Measurements from ENCODE around the gene AUNIP. TPM values are rescaled to one million over a fixed set of nuclear protein-coding genes. Genes with fewer than 3 reads are reported as not detected.
A peak's percentile ranks its signal among the peaks of the same experiment; 100 is the strongest.

The AUNIP gene
- total RNA-seq, 2 experiments from 2014 or later: 8.4 to 9.1 TPM

- DNase-seq: no peak
- Mint-ChIP-seq H3K4me1 (ENCODE audit: low read depth) (peaks cover 67% of the 10 kb centered on the region), H3K4me3 (peak overlapping the region; percentile 81), H3K27me3 (ENCODE audit: low read depth) (no peaks in the 10 kb centered on the region), H3K36me3 (ENCODE audit: low read depth) (peaks cover 11% of the 10 kb centered on the region), H3K27ac (peak overlapping the region; percentile 57), H3K9me3 (peaks cover 3% of the 10 kb centered on the region)
- intact Hi-C loops (cut with micrococcal nuclease): no loop called here
- CTCF ChIA-PET: interaction anchor here (0.8 to 5.2 kb wide), 7 partner anchors 8 to 191 kb away, joined by 3 to 39 read pairs (median 4); no protein-coding TSS in a partner anchor
These were observed 58.4 kb downstream of the AUNIP start for GRCh38 chr1:25800703-25801377.

- CTCF ChIA-PET: interaction anchor here (0.8 to 5.2 kb wide), 6 partner anchors 10 to 227 kb away, joined by 3 to 39 read pairs (median 4); no protein-coding TSS in a partner anchor
- Mint-ChIP-seq H3K9me3 (peaks cover 3% of the 10 kb centered on the region), H3K36me3 (ENCODE audit: low read depth) (peaks cover 6% of the 10 kb centered on the region), H3K4me3 (peak within 1 kb of the TSS; percentile 81), H3K27me3 (ENCODE audit: low read depth) (no peaks in the 10 kb centered on the region), H3K27ac (peak within 1 kb of the TSS; percentile 57), H3K4me1 (ENCODE audit: low read depth) (peaks cover 71% of the 10 kb centered on the region)
- intact Hi-C loops (cut with micrococcal nuclease): loop anchor here (5.0 kb wide), 3 partner anchors 88 to 253 kb away; no protein-coding TSS in a partner anchor
- DNase-seq: peak; percentile 46
These were observed 59.1 kb downstream of the AUNIP start, which contains the start of gene SELENON for GRCh38 chr1:25799935-25800702. TSS of gene SELENON (plus strand) at chr1:25800193. CDS start at chr1:25800231, 38 bp downstream.

GRCh38 chr1:25799352-25799934 is 59.8 kb downstream of the AUNIP start:
- intact Hi-C loops (cut with micrococcal nuclease): loop anchor here (5.0 kb wide), 3 partner anchors 87 to 252 kb away; no protein-coding TSS in a partner anchor
- H3K9me3 Mint-ChIP-seq: peaks cover 3% of the 10 kb centered on the region
- CTCF ChIA-PET: interaction anchor here (1.0 to 5.2 kb wide), 5 partner anchors 11 to 227 kb away, joined by 3 to 39 read pairs (median 4); no protein-coding TSS in a partner anchor

GRCh38 chr1:25798666-25799351 is 60.4 kb downstream of the AUNIP start:
- Mint-ChIP-seq H3K36me3 (ENCODE audit: low read depth) (peaks cover 4% of the 10 kb centered on the region), H3K9me3 (peaks cover 3% of the 10 kb centered on the region), H3K27me3 (ENCODE audit: low read depth) (no peaks in the 10 kb centered on the region), H3K4me3 (peak overlapping the region; percentile 63), H3K27ac (no peak overlapping the region), H3K4me1 (ENCODE audit: low read depth) (peaks cover 68% of the 10 kb centered on the region)
- DNase-seq: no peak
- intact Hi-C loops (cut with micrococcal nuclease): loop anchor here (5.0 kb wide), 3 partner anchors 87 to 252 kb away; no protein-coding TSS in a partner anchor
- CTCF ChIA-PET: interaction anchor here (0.6 to 5.2 kb wide), 21 partner anchors 12 to 279 kb away, joined by 3 to 39 read pairs (median 5); partner anchors contain the start of gene MTFR1L

More at GRCh38 chr1:25799352-25799934, 59.8 kb downstream of the AUNIP start:
- no peak for DNase-seq
- Mint-ChIP-seq H3K36me3 (ENCODE audit: low read depth) (peaks cover 4% of the 10 kb centered on the region), H3K4me3 (peak overlapping the region; percentile 63), H3K4me1 (ENCODE audit: low read depth) (peaks cover 69% of the 10 kb centered on the region), H3K27me3 (ENCODE audit: low read depth) (no peaks in the 10 kb centered on the region), H3K27ac (peak overlapping the region; percentile 52)

GRCh38 chr1:25797939-25798338 is 61.3 kb downstream of the AUNIP start:
- Mint-ChIP-seq H3K27ac (no peak overlapping the region), H3K4me3 (peak overlapping the region; percentile 13), H3K36me3 (ENCODE audit: low read depth) (peaks cover 4% of the 10 kb centered on the region)

GRCh38 chr1:25796811-25797458 is 62.3 kb downstream of the AUNIP start:
- Mint-ChIP-seq H3K9me3 (peaks cover under 1% of the 10 kb centered on the region), H3K27ac (peak overlapping the region; percentile 75), H3K27me3 (ENCODE audit: low read depth) (no peaks in the 10 kb centered on the region), H3K4me3 (peak overlapping the region; percentile 76), H3K36me3 (ENCODE audit: low read depth) (peaks cover 1% of the 10 kb centered on the region), H3K4me1 (ENCODE audit: low read depth) (peaks cover 58% of the 10 kb centered on the region)
- intact Hi-C loops (cut with micrococcal nuclease): loop anchor here (1.0 to 5.0 kb wide), 8 partner anchors 22 to 250 kb away; no protein-coding TSS in a partner anchor
- DNase-seq: peak; percentile 96
- CTCF ChIA-PET: interaction anchor here (0.7 to 5.5 kb wide), 21 partner anchors 17 to 293 kb away, joined by 3 to 46 read pairs (median 4); partner anchors contain the start of gene MTFR1L

More at GRCh38 chr1:25797939-25798338, 61.3 kb downstream of the AUNIP start:
- Mint-ChIP-seq H3K9me3 (peaks cover 3% of the 10 kb centered on the region), H3K27me3 (ENCODE audit: low read depth) (no peaks in the 10 kb centered on the region), H3K4me1 (ENCODE audit: low read depth) (peaks cover 68% of the 10 kb centered on the region)
- intact Hi-C loops (cut with micrococcal nuclease): loop anchor here (2.0 to 5.0 kb wide), 5 partner anchors 86 to 251 kb away; no protein-coding TSS in a partner anchor
- CTCF ChIA-PET: interaction anchor here (0.6 to 3.9 kb wide), 18 partner anchors 18 to 278 kb away, joined by 3 to 32 read pairs (median 5); partner anchors contain the start of gene MTFR1L
- peak; percentile 69 for DNase-seq

- Mint-ChIP-seq H3K4me1 (ENCODE audit: low read depth) (peaks cover 52% of the 10 kb centered on the region), H3K4me3 (peak overlapping the region; percentile 76), H3K9me3 (no peaks in the 10 kb centered on the region), H3K27me3 (ENCODE audit: low read depth) (no peaks in the 10 kb centered on the region), H3K27ac (peak overlapping the region; percentile 75), H3K36me3 (ENCODE audit: low read depth) (peaks cover 1% of the 10 kb centered on the region)
- intact Hi-C loops (cut with micrococcal nuclease): loop anchor here (1.0 to 5.0 kb wide), 8 partner anchors 21 to 249 kb away; no protein-coding TSS in a partner anchor
- CTCF ChIA-PET: interaction anchor here (0.6 to 5.5 kb wide), 19 partner anchors 9 to 292 kb away, joined by 3 to 46 read pairs (median 5); no protein-coding TSS in a partner anchor
- DNase-seq: peak; percentile 72
These were observed 63.1 kb downstream of the AUNIP start for GRCh38 chr1:25795946-25796810.

- DNase-seq: no peak
- H3K27me3 Mint-ChIP-seq (ENCODE audit: low read depth): no peaks in the 10 kb centered on the region
- no peak overlapping the region for H3K4me3 Mint-ChIP-seq
- intact Hi-C loops (cut with micrococcal nuclease): loop anchor here (5.0 kb wide), 3 partner anchors 83 to 248 kb away; no protein-coding TSS in a partner anchor
- H3K36me3 Mint-ChIP-seq (ENCODE audit: low read depth): no peaks in the 10 kb centered on the region
- no peak overlapping the region for H3K27ac Mint-ChIP-seq
- CTCF ChIA-PET: interaction anchor here (0.7 to 5.5 kb wide), 8 partner anchors 15 to 245 kb away, joined by 3 to 46 read pairs (median 6); no protein-coding TSS in a partner anchor
- peaks cover 45% of the 10 kb centered on the region for H3K4me1 Mint-ChIP-seq (ENCODE audit: low read depth)
- no peaks in the 10 kb centered on the region for H3K9me3 Mint-ChIP-seq
These were observed 64.0 kb downstream of the AUNIP start for GRCh38 chr1:25795211-25795610.

- Mint-ChIP-seq H3K36me3 (ENCODE audit: low read depth) (no peaks in the 10 kb centered on the region), H3K27ac (peak overlapping the region; percentile 2), H3K9me3 (no peaks in the 10 kb centered on the region), H3K27me3 (ENCODE audit: low read depth) (no peaks in the 10 kb centered on the region), H3K4me1 (ENCODE audit: low read depth) (peaks cover 41% of the 10 kb centered on the region), H3K4me3 (no peak overlapping the region)
- no peak for DNase-seq
- intact Hi-C loops (cut with micrococcal nuclease): no loop called here
- CTCF ChIA-PET: interaction anchor here (1.2 to 5.5 kb wide), 4 partner anchors 20 to 184 kb away, joined by 3 to 46 read pairs (median 4); no protein-coding TSS in a partner anchor
These were observed 64.9 kb downstream of the AUNIP start for GRCh38 chr1:25794325-25794724.
